C4-2B (cell line): ENCODE results near the gene DUSP9.

Source experiments
- H3K27ac ChIP-seq: fragments of 450-650 bp; 2 replicates; pipeline ENCODE4 v1.5.1; 2017
- ZFX ChIP-seq: fragments of 450-650 bp; IDR thresholded peaks from 2 replicates; pipeline ENCODE4 v1.6.1; 2017
- TF ChIP-seq, protein P1 (sequence below): fragments of 450-650 bp; conservative IDR thresholded peaks from 2 replicates; pipeline ENCODE4 v1.5.1; 2017; ENCODE audit warnings: mild to moderate bottlenecking

Gene DUSP9

DNA sequence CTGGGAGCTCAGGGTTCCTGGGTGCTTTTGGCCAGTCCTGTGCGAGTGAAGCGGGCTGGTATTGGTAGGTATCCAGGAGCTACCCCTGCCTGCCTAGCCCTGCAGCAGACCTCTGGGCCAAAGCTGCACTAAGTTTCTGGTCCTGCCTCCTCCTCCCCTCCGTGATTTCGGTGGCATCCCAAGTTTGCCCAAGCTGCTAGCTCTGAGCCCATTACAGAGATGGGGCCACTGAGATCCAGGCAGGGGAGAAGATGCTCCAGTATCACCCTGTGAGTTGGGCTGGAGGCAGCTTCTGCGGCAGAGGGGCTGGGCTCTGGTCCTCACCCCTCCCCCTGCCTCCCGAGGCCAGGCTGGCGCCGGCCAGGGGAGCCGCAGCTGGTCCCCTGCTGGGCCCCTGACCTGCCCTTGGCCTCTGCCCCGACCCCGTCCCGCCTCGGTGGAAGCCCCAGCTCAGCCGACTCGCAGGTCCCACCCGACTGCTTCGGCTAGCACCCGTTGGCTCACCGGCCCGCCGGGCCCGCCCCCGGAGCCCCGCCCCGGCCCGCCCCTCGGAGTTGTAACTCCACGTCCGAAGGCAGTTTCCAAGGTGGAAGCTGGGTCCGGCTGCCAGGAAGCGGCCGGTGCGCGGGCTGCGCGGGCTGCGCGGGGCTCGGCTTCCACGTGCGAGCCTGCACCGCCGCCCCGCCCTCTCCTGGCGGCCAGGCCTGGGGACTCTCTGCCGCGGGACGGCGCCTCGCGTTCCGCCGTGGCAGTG lies at the start of gene DUSP9:
Gene DUSP9, plus strand, starts transcription at position 584 of the 754 bp plus-strand sequence. CDS start 751 bp downstream, outside the sequence.
- H3K27ac ChIP-seq: peak within 1 kb of the TSS; percentile 81
- no peak for TF ChIP-seq ZFX
- TF ChIP-seq, protein P1, sequence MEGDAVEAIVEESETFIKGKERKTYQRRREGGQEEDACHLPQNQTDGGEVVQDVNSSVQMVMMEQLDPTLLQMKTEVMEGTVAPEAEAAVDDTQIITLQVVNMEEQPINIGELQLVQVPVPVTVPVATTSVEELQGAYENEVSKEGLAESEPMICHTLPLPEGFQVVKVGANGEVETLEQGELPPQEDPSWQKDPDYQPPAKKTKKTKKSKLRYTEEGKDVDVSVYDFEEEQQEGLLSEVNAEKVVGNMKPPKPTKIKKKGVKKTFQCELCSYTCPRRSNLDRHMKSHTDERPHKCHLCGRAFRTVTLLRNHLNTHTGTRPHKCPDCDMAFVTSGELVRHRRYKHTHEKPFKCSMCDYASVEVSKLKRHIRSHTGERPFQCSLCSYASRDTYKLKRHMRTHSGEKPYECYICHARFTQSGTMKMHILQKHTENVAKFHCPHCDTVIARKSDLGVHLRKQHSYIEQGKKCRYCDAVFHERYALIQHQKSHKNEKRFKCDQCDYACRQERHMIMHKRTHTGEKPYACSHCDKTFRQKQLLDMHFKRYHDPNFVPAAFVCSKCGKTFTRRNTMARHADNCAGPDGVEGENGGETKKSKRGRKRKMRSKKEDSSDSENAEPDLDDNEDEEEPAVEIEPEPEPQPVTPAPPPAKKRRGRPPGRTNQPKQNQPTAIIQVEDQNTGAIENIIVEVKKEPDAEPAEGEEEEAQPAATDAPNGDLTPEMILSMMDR: no peak

DNA sequence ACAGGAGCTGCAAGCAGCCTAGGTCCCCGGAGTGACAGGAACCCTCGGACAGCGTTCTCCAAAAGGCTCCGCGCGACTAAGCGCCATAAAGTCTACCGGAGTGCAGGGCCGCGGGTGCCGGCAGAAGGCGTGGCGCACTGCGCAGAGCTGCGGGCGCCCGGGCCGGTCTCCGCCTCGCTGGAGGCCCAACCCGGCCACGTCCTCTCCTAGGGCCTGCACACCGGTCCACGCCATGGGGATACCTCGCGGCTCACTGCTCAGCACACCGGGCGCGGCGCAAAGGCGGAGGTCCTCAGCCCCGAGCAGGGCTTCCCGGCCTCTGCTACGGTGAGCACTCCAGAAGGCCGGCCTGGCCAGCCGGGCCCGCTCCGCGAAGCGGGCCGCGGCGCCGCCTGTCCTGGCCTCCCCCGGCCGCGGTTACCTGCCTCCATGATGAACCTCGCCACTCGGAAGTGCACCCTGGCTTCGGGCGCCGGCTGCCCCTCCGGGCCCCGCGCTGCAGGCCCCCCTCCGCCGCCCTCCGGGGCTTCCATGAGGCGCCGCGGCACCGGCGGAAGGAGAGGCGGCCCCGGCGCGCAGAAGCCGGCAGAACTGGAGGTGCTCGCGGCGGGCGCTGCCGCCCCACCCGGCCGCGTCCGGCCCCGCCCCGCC lies 48.3 kb upstream of the DUSP9 start, which contains the start of gene CCNQ:
Gene CCNQ, minus strand, starts transcription at position 599 of the 651 bp plus-strand sequence. Its CDS starts 66 bp downstream, at position 533.
- H3K27ac ChIP-seq: peak within 1 kb of the TSS; percentile 89
- TF ChIP-seq, protein P1: no peak
- TF ChIP-seq ZFX: peak; percentile 96

DNA sequence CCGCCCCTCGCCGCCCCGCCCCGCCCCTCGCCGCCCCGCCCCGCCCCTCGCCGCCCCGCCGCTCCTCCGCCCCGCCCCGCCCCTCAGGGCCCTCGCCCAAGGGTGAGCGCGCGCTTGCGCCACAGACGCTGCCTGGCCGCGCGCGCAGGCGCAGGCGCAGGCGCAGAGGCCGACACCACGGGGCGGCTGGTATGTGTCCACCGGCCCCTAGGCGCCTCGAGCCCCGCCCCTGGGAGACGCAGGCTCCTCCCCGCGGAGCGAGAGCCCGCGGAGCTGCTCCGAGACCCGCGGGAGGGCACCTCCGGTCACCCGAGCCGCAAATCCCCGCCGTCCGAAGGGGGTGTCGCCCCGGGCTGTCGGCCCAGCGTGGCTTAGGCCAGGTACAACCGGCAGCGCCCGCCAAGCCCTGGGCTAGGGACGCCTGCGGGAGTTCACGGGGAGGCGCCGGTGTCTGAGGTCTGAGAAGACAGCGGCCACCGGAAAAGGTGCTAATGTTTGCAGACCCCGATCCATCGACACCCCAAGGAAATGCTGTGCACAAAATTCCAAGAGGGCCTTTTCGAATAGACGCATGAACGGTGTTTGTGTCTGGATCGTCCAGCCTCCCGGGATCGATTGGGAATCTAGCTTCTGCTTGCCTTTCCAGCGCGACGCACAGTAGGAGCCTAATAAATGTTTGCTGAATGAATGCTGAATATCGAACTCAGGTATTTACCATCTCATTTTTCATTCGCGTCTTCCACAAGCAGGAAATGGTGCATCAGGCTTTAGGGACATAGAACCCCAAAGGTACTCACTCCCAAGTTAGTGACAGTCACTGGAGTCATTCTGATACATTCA lies 47.6 kb upstream of the DUSP9 start:
- peak overlapping the region; percentile 89 for H3K27ac ChIP-seq
- no peak for TF ChIP-seq ZFX
- TF ChIP-seq, protein P1: no peak

DNA sequence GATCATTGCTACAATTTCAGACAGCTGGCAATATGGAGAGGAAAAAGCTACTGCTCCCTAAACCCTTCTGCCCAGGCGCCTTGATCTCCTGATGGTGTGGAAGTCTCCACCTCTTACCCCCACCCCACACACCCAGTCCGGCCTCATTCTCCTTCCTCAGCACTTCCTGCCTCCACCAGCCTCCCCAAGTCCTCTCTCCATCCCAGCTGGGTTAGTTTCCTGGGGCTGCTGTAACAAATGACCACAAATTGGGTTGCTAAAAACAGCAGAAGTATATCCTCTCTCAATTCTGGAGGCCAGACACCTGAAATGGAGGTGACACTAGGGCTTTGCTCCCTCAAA lies 47.0 kb upstream of the DUSP9 start:
- H3K27ac ChIP-seq: peak overlapping the region; percentile 89
- TF ChIP-seq, protein P1: no peak
- no peak for TF ChIP-seq ZFX

- TF ChIP-seq, protein P1: no peak
- no peak for TF ChIP-seq ZFX
- H3K27ac ChIP-seq: no peak overlapping the region
Measured at GRCh38 chrX:153600921-153601320, 46.1 kb upstream of the DUSP9 start.

DNA sequence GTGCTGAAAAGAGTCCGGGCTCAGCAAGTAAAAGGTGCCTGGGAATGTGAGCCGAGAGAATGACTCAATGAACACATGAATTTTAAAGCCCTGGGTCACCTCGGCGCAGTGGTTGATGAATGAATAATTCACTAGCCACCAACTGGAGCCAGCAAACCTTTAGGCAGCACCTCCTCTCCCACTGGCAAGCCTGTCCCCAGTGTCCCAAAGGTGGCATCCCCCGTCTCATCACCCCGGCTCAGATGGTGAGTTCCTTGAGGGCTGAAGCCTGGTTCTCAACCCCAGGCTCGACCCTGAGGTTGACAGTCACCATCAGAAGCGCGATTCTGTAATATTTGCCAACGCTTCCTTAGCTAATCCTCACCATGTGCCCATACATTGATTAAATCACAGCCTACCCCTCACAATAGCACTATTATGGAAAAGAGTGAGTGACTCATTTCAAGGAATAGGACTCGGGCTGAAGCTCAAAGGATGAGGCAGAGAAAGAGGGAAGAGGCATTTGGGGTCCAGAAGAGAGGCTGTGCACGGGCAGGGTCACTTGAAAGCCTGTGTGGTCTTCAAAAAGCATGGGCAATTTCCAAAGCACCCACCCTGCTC lies 45.4 kb upstream of the DUSP9 start:
- no peak overlapping the region for H3K27ac ChIP-seq
- no peak for TF ChIP-seq ZFX
- TF ChIP-seq, protein P1: no peak
